ENCODE data around the gene FREM1.

Gene FREM1

DNA sequence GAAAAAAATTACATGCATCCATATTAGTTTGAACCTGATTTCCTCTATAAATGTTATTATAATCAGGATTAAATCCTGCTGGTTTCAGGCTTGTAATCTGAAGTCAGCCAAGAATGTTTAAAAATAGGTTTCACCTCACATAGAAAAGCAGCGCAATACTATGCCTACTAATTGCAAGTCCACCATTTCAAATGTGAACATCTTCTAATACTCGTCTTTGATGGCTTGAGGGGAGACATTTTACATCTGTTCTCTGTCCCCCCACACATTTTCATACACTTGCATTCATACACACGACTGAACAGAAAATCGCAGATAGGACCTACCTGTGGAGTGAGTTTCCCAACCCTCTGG lies 41.8 kb downstream of the FREM1 start:
- DNase-seq, result no peak

DNA sequence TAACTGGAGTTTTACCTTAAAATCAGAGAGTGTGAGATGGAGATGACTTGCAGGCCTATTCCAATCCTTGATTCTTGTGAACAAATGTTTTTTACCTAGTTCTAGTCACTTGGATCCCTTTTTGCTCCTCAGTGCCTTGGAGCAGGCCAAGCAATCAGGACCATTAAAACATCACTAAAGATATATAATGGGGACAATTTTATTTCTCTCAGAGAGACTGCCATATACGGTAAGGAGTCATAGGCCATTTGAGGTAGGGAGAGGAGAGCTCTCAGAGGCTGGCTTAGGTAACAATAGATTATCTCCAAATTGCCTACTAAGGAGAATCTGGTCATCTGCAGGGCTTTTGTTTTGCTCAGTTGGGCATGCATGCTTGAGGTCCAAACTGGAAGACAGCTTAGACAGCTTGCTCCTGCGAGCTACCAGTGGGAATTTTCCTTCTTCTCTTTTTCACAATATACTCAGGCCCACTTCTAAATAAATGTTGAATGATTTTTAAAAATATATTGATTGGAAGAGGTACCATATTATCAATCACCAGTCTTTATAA lies 44.0 kb downstream of the FREM1 start:
- no peak for DNase-seq

DNA sequence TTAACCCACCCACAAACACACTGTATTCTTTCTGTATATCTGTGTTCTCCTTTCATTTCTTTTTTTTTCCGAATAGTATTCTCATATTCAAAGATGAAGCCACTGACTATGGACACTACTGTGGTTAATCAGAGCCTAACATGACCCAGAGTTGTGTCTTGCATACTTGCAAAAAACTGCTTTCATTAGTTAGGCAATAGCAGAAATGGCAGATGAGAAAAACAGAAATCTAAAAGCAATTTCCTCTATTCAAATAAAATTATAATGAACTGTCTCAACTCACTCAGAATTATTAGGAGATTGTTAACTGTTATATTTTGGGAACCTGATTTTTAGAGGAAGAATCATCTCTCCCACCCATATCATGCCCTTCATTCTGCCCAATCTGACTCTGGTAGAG lies 45.9 kb downstream of the FREM1 start:
- DNase-seq, result no peak

GRCh38 chr9:14863402-14863801 lies 46.8 kb downstream of the FREM1 start:
- no peak for DNase-seq

- no peak for DNase-seq
Measured at GRCh38 chr9:14857449-14858305, 52.6 kb downstream of the FREM1 start.

- no peak for DNase-seq
Measured at GRCh38 chr9:14849851-14850250, 60.4 kb downstream of the FREM1 start.

GRCh38 chr9:14849296-14849695 lies 60.9 kb downstream of the FREM1 start:
- no peak for DNase-seq

DNA sequence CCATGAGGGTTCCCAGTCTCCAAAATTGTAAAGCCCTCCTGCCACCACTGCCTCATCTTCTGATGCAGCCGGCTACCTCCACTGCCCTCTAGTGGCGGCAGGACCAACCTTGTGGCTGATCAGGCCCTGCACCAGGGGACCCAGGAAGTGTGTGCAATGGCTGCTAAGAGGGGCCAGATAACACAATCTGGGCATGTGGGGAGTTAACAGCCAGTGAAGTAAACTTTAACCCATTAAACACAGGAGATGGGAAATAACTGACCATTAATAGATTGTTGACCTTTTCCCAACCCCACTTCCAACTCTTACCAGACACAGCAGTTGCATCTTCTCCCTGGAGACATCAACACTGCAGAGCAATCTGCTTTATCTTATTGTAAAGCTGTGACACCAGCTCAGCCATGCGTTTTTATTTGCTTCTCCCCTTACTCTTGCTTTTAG lies 63.3 kb downstream of the FREM1 start:
- DNase-seq, result peak; percentile 6 to 35

DNA sequence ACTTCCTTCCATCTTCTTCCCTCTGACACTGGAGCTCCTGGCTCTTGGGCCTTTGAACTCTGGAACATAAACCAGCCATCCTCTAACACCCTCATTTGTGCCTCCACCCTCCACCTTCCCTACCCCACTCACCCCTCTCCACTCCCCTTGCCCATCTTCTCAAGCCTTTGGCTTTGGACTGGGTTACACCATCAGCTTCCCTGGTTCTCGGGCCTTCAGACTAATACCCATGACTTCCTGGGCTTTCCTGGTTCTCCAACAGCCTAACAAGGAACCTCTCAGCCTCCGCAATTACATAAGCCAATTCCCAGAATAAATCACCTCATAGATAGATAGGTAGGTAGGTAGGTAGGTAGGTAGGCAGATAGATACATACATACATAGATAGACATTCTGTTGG lies 67.1 kb downstream of the FREM1 start:
- no peak for DNase-seq

DNA sequence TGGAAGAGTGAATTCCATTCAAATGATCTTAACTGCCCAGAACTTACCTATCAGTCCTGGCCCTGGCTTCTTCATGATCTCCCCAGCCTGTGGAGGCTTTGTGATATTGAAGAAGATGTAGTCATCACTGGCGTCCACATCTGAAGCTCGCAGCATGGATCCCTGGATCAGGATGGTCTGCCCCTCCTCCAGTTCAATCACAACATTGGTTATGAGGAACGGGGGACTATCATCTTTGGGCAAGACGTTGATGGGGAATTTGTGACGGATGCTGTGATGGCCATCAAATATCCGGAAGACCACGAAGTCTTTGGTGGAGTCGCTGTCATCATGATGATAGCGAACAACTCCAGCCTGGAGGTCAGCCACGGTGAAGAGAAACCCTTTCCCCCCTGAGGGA lies 68.0 kb downstream of the FREM1 start:
- DNase-seq, result no peak

DNA sequence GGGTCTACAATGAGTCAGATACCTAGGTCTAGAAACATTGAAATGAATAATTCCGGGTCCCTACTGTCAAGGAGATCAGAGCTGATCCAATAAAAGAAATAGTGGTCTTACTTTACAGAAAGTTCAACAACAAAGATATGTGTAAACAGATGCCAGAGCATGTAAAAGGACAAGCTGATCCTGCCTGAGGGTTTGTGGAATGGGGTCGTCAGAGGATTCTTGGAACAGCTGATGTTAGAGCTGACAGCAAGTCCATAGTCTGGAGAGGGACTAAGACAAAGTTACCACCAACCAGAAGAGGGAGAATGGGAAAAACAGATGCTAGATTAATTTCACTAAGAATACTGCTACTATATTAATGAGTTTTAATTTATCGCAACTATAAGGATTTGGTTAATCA lies 71.5 kb downstream of the FREM1 start:
- DNase-seq, result no peak

DNA sequence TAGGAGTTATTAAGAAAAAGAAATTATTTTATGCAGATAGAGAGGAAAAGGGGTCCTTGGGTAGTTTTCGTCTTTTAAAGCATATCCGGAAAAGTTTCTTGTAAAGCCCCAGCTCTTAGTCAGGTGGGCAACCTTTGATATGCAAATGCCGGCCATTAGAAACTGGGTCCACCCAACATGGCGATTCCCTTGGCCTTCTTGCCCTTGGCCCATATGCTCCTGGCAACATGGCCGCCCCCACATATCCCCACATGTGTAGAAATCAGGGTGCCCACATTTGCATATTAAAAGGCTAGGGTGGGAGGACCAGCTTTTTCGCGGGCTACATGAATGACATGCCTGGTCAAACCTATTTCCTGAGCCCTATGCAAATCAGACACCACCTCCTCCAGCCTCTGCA lies 73.3 kb downstream of the FREM1 start:
- no peak for DNase-seq

- no peak for DNase-seq
Measured at GRCh38 chr9:14831661-14832060, 78.6 kb downstream of the FREM1 start.

DNA sequence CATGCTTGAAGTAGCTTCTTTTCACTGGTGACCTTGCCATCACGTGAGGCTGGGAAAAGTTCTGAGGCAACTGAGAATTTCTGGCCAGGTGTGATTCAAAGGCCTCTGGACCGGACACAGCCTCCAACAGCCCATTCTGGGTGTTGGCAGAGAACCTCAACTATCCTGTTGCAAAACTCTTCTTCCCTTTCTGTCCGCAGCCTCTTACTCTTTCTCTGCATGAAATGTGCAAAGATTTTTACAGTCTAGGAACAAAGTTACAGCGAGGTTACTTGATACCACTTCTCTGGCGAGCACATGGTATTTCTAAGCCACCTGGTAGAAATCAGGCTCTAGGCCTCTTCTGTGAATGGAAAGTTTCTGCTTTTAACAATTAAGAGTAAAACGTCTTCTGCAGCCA lies 79.2 kb downstream of the FREM1 start:
- DNase-seq, result no peak

GRCh38 chr9:14830057-14830456 lies 80.2 kb downstream of the FREM1 start:
- DNase-seq, result no peak

DNA sequence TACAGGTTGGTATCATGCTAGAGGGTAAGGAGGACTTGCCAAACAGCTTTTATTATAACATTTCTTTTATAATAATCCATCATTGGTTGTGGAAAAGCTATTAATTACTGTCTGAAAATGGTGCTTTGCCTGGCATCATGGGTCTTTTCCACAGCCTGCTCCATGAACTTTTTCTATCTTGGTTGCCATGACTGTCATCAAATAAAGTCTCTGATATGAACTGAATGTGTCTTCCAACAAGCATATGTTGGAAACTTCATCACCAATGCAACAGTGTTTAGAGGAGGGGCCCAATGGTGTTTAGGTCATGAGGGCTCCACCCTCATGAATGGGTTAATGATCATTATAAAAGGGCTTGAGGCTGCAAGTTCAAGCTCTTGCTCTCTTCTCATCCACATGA lies 81.0 kb downstream of the FREM1 start:
- DNase-seq, result no peak

DNA sequence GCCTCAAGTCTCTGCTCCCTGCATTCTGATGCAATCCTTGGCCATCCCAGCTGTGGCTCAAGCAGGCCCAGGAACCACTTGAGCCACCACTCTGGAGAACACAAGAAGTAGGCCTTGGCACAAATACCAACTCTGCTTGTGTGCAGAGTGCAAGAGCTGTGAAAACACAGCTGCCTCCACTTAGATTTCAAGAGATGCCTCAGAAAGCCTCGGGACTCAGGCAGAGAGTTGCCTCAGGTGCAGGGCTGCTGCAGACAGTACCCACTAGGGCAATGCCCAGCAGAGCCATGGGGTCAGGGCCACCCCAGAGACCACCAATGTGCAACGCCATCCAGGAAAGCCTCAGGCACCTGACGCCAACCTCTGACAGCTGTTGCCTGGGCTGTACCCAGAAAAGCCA lies 82.4 kb downstream of the FREM1 start:
- no peak for DNase-seq

DNA sequence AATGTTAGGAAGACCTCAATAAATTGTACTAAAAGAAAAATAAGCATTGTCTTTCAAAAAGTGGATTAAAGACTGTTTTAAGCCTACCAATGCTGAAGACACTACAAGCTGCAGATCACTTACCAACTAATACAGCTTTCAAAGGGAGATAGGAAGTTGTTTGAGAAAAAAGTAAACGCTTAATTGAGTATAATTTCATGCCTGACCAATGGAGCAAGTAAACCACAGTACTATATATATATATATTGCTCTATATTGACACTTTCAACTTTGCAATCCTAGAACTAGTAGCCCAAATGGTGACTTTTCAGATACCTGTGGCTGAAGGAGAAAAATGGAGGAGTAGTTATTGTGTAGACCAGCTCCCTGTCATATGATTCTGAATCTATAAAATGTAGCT lies 85.7 kb downstream of the FREM1 start:
- DNase-seq, result no peak

GRCh38 chr9:14823800-14824199 lies 86.4 kb downstream of the FREM1 start:
- DNase-seq, result no peak

DNA sequence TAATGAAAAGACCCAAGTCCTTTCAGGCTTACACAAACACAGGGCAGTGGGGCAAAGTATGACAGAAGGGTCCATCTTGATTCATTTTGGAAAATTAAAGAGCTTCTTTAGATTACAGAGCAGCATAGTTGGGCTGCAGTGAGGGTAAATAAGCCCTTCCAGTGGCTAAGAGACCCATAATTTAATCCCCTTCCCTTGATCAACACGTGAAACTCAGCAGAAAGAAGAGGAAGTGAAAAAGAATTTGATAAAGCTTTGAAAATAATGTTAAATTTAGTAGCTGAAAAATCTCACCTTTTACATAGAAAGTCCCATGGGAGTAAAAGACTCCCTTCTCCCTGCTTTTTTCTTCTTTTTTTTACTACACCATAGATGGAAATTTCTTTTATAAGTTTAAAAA lies 87.6 kb downstream of the FREM1 start:
- DNase-seq, result no peak

DNA sequence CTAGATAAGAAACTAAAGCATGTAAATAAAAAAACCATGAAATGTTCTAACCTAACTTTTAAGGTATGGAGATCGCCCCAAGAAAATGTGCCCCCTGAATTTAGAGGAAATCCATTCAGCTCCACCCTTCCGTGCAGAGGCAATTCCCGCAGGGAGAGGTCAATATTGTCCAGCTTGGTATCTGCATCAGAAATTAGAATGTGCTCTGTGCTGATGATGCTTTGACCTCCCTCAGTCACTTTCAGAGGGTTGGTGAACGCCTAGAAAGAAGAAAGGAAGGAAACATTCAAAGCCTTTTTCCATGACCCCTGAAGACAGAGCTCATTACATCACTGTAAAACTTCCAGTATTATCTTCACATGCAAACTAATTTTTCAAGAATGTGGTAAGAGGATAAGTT lies 91.0 kb downstream of the FREM1 start:
- DNase-seq, result no peak

- no peak for DNase-seq
Measured at GRCh38 chr9:14814249-14814628, 96.0 kb downstream of the FREM1 start.

- no peak for DNase-seq
Measured at GRCh38 chr9:14813336-14814248, 96.6 kb downstream of the FREM1 start.

GRCh38 chr9:14812806-14813205 lies 97.4 kb downstream of the FREM1 start:
- no peak for DNase-seq

Data from CD4-positive, alpha-beta T cell treated with Interleukin-1 beta for 1 hour (primary cell).